HG03520 (cell line): ENCODE data around the gene GUCY1A2.
A peak's percentile ranks its signal among the peaks of the same experiment; 100 is the strongest.
"Not testable (repeated sequence)": the region's sequence is repeated elsewhere in the genome, so short reads cannot be mapped to it uniquely, and the experiment has no call there.

Source experiments
- ATAC-seq: cut with Tn5 transposase; IDR thresholded peaks from one replicate; pipeline ENCODE4 v1.9.1; 2021; ENCODE audit warnings: mild to moderate bottlenecking, moderate library complexity; ENCODE audit not compliant: unreplicated experiment

GUCY1A2 gene

GRCh38 chr11:106957030-106957482, 61.2 kb downstream of the GUCY1A2 start:
- ATAC-seq, result no peak

- ATAC-seq, result no peak
Observed at GRCh38 chr11:106950067-106950491, 68.2 kb downstream of the GUCY1A2 start.

- no peak for ATAC-seq
Observed at GRCh38 chr11:106943089-106943488, 75.2 kb downstream of the GUCY1A2 start.

DNA sequence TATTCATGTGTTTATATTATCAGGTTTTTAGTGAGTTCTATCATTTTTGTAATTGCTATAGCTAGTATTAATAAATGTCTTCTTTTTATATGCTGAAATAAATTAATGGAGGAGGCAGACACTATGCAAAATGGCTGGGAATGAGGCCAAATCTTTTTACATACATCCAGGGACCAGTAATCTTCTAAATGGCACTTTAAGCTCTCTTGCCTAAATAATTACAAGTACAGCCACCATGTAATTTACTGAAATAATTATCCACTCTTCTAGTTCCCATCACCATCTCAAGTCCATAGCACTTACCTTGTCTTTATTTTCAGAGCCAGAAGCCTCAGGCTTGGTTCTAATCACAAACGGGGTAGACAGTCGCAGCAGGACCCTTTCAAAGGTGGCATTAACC, 79.1 kb downstream of the GUCY1A2 start:
- no peak for ATAC-seq

DNA sequence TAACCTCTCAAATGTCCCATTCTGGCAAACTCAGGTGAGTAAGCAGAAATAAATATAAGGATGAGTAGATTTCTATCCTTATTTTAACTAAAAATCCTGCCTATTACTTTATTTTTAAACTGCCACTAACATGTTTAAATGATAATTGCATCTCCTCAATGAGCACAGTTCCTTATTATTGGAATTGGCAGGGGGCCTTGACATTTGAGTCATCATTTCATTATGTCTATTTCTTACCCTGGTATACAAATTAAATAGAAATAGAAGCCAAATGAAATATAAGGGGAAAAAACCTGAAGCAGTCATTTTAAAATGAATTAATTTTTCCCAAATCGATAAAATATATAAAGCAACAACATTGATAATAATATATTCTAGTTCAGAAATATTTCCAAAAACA, 81.2 kb downstream of the GUCY1A2 start:
- no peak for ATAC-seq

DNA sequence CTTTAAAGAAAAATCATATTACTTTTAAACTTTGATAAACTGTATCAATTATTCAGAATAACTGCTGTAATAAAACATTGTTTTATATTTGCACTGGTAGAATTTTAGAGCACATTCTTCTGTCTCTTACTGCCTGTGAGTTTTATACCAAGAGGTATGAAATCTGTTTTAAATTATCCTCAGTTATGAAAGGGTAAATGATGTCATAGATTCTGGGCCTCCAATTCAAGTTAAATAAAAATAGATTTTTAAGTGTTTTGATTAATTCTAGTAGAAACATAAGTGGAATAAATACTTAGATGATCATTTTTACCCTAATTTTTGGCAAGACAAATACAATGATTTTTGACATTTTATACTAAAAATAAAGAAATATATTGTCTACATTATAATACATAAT, 93.0 kb downstream of the GUCY1A2 start:
- no peak for ATAC-seq

DNA sequence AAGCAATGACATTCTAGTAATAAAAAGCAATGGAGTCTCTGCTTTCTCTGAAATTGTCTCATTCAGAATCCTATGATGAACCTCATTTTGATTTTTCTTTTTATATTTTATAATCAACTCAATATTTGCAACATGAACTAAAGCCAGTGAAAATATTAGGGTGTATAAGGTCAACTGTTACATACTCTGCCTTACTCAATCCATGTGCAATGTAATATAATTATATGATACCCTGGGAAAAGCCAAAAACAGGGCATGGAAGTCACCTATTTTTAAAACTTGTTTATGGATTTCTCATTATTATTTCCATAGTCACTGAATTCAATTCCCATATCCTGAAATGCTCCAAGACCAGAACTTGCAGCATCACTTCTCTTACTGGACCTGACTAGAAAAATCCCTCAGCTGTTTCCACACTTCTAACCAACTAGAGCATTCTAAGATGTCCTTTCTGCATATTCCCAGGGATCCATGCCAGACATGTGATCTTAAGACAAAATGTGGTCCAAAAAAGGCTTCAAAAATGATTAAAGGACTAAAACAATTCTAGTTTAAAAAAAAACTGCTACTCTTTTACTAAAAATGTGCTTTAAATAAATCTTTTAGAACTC, 97.3 kb downstream of the GUCY1A2 start:
- ATAC-seq, result no peak

GRCh38 chr11:106917973-106918372, 100.3 kb downstream of the GUCY1A2 start:
- peak; percentile 95 for ATAC-seq

- ATAC-seq, result no peak
Observed at GRCh38 chr11:106914409-106914808, 103.9 kb downstream of the GUCY1A2 start.

DNA sequence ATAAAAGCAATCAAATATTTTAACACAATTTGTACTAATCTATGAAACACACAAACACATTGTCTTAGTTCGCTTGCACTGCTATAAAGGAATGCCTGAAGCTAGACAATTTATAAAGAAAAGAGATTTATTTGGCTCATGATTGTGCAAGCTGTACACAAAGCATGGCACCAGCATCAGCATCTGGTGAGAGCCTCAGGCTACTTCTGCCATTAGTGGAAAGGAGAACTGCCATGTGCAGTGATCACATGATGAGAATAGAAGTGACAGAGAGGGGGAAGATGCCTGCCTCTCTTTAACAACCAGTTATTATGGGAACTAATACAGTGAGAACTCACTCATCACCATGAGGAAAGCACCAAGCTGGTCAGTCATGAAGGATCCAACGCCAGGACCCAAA, 105.1 kb downstream of the GUCY1A2 start:
- ATAC-seq, result no peak

DNA sequence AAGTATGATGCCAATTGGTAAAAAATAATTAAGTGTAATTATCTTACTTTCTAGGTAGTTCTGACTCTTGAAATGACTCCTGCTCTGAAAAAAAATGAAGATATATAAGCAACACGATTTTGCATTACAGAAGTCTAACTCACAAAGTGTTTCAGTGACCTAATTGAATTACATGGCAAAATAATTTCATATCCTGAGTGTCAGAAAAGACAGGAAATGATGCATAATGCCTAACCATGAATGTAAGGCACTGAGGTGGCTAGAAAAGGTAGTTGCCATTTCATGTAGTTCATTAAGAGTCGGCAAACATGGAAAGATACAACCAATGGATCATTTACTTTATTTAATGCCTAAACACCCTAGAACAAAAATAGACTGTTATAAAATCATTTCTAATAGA, 113.5 kb downstream of the GUCY1A2 start:
- no peak for ATAC-seq

DNA sequence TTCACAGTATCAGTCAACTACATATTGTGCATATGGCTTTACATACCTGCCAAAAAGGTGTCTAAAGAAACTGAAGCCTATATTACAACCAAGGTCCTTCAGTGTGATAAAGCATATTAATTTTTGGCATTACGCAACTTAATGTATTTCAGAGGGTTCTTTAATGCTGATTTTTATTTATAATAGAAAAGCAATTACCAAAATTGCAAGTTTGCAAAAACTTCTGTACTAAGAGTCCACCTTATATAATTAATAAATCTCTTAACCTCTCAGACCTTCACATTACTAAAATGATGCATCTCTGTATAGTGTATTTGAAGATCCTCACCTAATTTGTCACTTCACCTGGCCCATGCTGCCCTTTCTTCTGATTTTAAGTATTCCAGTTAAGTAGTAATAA, 128.6 kb downstream of the GUCY1A2 start:
- ATAC-seq, result no peak

- ATAC-seq, result no peak
Observed at GRCh38 chr11:106888386-106888785, 129.9 kb downstream of the GUCY1A2 start.

DNA sequence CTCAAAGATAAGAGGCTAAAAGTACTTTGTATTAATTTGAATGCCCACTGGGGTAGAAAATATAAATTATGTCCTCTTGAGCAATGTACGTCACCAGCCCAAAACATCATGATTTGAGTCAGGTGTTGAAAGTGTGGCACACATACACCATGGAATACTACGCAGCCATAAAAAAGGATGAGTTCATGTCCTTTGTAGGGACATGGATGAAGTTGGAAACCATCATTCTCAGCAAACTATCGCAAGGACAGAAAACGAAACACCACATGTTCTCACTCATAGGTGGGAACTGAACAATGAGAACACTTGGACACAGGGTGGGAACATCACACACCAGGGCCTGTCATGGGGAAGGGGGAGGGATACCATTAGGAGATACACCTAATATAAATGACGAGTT, 134.6 kb downstream of the GUCY1A2 start:
- ATAC-seq, result not testable (repeated sequence)

DNA sequence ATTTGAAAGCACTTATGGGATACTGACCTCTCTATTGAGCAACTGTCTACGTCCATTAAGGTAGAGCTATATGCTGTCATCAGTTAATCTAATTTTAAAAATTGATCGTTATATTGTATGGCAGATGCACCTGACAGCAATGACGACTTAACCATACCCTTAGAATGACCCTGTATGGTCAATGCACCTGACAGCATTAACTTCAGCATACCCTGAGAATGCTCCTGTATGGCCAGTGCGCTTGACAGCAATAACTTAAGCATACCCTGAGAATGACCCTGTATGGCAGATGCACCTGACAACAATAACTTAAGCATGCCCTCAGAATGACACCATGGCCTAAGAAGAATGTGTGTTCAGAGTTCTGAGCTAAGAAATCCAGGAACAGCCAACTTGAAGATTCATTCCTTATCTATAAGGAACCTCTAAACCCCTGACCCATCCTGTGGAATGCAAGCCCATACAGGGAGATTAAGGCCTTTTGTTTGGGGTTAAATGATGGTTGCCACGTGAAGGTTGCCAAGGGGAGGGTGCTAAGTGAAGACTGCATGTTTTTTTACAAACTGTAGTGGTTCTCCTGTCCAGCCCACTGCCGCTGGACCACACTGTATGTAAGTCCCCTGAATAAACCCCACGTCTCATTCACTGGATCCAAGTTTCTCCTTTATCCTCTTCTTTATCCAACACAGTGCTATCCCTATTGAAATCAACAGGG, 138.3 kb downstream of the GUCY1A2 start:
- ATAC-seq, result no peak

DNA sequence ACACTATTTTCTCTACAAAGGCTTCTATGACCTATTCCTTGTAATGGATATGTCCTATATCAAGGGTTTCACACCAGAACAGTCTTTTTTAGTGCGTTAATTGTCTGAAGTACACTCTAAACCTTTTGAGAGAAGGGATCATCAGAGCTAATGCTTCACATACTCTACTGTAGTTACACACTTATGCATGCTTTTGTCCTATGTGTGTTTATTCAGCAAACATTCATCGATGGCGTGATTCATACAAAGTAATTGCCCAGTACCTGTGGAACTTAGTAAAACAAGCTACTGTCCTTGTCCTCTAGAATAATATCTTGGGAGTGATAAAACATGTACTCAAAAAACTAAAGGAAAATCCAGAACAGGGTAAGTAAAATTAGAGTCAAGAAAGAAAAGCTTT, 139.2 kb downstream of the GUCY1A2 start:
- no peak for ATAC-seq

DNA sequence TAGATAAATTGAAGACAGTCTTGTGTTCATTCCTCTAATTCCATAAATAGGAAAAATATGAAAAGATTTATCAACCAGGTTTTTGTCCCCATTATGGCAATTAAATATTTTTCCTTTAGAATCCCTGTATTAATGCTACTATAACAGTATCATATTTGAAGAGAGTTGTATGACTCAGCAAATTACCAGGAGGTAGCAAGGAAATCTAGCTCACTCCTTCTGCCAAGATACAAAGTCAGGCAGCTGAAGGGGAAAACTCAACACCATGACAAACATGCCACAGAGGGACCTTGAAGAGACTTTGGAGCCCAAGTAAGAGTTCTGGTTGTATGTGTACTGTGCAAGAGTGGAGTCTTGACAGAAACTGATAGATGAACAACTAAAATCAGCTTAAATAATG, 143.3 kb downstream of the GUCY1A2 start:
- no peak for ATAC-seq

DNA sequence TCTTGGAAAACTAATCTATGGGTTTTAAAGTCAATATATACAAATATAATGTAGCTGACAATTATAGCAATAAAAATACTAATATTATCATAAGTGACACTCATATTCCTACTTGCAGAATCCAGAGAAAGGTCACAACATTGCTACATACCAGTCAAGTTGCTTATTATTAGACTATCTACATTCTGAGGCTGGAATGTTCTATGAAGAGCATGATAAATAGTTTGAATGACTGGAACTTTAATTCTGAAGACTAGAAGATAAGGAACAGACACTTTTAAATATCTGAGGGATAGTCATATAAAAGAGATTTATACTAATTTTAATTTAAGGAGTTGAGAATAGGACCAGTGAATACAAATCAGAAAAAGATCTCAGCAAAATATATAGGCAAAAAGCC, 146.0 kb downstream of the GUCY1A2 start:
- no peak for ATAC-seq

DNA sequence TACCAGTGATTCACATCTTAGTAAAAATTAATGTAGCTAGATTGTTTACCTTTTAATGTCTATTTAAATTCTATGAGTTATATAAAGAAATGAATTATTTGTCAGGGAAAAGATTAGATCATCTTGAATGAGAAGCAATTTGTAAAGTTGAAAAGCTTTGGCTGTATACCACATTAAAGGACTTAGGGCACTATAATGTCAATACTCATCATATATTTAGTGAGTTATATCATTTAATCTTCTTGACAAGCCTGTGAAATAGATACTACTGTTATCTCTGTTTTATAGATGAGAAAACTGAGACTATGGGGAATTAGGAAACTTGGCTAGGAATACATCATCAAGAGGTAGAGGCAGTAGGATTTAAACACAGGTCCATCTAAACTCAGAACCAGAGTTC, 160.1 kb downstream of the GUCY1A2 start:
- ATAC-seq, result no peak

GRCh38 chr11:106856566-106856965, 161.7 kb downstream of the GUCY1A2 start:
- ATAC-seq, result no peak

GRCh38 chr11:106854429-106854828, 163.8 kb downstream of the GUCY1A2 start:
- ATAC-seq, result no peak

GRCh38 chr11:106853850-106854401, 164.3 kb downstream of the GUCY1A2 start:
- ATAC-seq, result no peak
